ENCODE measurements around the gene FAM184A. TPM values are rescaled to one million over a fixed set of nuclear protein-coding genes. Genes with fewer than 3 reads are reported as not detected.

FAM184A gene
- total and polyA plus RNA-seq, 9 of the 15 experiments (the other 6 are each of a cell fraction or from before 2014, with no cell fraction given) = 6.4 to 18.7 (median 13.1) TPM

- TF ChIP-seq, protein P1, sequence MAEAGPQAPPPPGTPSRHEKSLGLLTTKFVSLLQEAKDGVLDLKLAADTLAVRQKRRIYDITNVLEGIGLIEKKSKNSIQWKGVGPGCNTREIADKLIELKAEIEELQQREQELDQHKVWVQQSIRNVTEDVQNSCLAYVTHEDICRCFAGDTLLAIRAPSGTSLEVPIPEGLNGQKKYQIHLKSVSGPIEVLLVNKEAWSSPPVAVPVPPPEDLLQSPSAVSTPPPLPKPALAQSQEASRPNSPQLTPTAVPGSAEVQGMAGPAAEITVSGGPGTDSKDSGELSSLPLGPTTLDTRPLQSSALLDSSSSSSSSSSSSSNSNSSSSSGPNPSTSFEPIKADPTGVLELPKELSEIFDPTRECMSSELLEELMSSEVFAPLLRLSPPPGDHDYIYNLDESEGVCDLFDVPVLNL (CRISPR knock-in tag; IDR thresholded peaks at IDR 0.05; ENCODE audit: low read depth) = no peak
- TF ChIP-seq U2AF2 (optimal IDR thresholded peaks at IDR 0.05; ENCODE audit: low read depth, low read length) (no peak), ZNF589 (CRISPR knock-in tag; IDR thresholded peaks at IDR 0.05; ENCODE audit: low read depth) (peak; percentile 77), NFIC (IDR thresholded peaks at IDR 0.05) (peak; percentile 28), GTF3C2 (IDR thresholded peaks at IDR 0.05; ENCODE audit: borderline replicate concordance, extremely low read depth, insufficient read length) (no peak), ZFX (CRISPR knock-in tag; IDR thresholded peaks at IDR 0.05) (peak; percentile 92), KLF13 (tag; IDR thresholded peaks at IDR 0.05; ENCODE audit: borderline replicate concordance, low read depth) (no peak), EP400 (IDR thresholded peaks at IDR 0.05) (peak; percentile 84)
- TF ChIP-seq, protein P2, sequence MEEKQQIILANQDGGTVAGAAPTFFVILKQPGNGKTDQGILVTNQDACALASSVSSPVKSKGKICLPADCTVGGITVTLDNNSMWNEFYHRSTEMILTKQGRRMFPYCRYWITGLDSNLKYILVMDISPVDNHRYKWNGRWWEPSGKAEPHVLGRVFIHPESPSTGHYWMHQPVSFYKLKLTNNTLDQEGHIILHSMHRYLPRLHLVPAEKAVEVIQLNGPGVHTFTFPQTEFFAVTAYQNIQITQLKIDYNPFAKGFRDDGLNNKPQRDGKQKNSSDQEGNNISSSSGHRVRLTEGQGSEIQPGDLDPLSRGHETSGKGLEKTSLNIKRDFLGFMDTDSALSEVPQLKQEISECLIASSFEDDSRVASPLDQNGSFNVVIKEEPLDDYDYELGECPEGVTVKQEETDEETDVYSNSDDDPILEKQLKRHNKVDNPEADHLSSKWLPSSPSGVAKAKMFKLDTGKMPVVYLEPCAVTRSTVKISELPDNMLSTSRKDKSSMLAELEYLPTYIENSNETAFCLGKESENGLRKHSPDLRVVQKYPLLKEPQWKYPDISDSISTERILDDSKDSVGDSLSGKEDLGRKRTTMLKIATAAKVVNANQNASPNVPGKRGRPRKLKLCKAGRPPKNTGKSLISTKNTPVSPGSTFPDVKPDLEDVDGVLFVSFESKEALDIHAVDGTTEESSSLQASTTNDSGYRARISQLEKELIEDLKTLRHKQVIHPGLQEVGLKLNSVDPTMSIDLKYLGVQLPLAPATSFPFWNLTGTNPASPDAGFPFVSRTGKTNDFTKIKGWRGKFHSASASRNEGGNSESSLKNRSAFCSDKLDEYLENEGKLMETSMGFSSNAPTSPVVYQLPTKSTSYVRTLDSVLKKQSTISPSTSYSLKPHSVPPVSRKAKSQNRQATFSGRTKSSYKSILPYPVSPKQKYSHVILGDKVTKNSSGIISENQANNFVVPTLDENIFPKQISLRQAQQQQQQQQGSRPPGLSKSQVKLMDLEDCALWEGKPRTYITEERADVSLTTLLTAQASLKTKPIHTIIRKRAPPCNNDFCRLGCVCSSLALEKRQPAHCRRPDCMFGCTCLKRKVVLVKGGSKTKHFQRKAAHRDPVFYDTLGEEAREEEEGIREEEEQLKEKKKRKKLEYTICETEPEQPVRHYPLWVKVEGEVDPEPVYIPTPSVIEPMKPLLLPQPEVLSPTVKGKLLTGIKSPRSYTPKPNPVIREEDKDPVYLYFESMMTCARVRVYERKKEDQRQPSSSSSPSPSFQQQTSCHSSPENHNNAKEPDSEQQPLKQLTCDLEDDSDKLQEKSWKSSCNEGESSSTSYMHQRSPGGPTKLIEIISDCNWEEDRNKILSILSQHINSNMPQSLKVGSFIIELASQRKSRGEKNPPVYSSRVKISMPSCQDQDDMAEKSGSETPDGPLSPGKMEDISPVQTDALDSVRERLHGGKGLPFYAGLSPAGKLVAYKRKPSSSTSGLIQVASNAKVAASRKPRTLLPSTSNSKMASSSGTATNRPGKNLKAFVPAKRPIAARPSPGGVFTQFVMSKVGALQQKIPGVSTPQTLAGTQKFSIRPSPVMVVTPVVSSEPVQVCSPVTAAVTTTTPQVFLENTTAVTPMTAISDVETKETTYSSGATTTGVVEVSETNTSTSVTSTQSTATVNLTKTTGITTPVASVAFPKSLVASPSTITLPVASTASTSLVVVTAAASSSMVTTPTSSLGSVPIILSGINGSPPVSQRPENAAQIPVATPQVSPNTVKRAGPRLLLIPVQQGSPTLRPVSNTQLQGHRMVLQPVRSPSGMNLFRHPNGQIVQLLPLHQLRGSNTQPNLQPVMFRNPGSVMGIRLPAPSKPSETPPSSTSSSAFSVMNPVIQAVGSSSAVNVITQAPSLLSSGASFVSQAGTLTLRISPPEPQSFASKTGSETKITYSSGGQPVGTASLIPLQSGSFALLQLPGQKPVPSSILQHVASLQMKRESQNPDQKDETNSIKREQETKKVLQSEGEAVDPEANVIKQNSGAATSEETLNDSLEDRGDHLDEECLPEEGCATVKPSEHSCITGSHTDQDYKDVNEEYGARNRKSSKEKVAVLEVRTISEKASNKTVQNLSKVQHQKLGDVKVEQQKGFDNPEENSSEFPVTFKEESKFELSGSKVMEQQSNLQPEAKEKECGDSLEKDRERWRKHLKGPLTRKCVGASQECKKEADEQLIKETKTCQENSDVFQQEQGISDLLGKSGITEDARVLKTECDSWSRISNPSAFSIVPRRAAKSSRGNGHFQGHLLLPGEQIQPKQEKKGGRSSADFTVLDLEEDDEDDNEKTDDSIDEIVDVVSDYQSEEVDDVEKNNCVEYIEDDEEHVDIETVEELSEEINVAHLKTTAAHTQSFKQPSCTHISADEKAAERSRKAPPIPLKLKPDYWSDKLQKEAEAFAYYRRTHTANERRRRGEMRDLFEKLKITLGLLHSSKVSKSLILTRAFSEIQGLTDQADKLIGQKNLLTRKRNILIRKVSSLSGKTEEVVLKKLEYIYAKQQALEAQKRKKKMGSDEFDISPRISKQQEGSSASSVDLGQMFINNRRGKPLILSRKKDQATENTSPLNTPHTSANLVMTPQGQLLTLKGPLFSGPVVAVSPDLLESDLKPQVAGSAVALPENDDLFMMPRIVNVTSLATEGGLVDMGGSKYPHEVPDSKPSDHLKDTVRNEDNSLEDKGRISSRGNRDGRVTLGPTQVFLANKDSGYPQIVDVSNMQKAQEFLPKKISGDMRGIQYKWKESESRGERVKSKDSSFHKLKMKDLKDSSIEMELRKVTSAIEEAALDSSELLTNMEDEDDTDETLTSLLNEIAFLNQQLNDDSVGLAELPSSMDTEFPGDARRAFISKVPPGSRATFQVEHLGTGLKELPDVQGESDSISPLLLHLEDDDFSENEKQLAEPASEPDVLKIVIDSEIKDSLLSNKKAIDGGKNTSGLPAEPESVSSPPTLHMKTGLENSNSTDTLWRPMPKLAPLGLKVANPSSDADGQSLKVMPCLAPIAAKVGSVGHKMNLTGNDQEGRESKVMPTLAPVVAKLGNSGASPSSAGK (IDR thresholded peaks at IDR 0.05) = peak; percentile 76
Measured at GRCh38 chr6:118934461-118935330, 143.8 kb downstream of the FAM184A start, which contains the start of gene MCM9 (continued).

Data from K562 (cell line).